Measurements from ENCODE around the gene AQP2.

Gene AQP2

GRCh38 chr12:49961111-49961922 lies 10.8 kb downstream of the AQP2 start, which contains the start of gene AQP5:
Gene AQP5 (plus strand): TSS chr12:49961872. CDS start chr12:49962018, 146 bp downstream.
- Mint-ChIP-seq H3K36me3 (ENCODE audit: low read depth) (no peaks in the 10 kb centered on the region), H3K9me3 (no peaks in the 10 kb centered on the region), H3K27ac (no peak within 1 kb of the TSS), H3K27me3 (ENCODE audit: low read depth) (peaks cover 77% of the 10 kb centered on the region), H3K4me1 (ENCODE audit: low read depth) (peaks cover 4% of the 10 kb centered on the region), H3K4me3 (peak within 1 kb of the TSS; percentile 9)
- no peak for DNase-seq (ENCODE audit: low spot score)

- Mint-ChIP-seq H3K36me3 (ENCODE audit: low read depth) (no peaks in the 10 kb centered on the region), H3K27me3 (ENCODE audit: low read depth) (peaks cover 71% of the 10 kb centered on the region), H3K4me1 (ENCODE audit: low read depth) (peaks cover 8% of the 10 kb centered on the region), H3K9me3 (no peaks in the 10 kb centered on the region), H3K4me3 (no peak overlapping the region), H3K27ac (no peak overlapping the region)
- DNase-seq (ENCODE audit: low spot score), result no peak
Measured at GRCh38 chr12:49961993-49962764, 11.6 kb downstream of the AQP2 start.

GRCh38 chr12:49962861-49963765 lies 12.6 kb downstream of the AQP2 start:
- Mint-ChIP-seq H3K27ac (no peak overlapping the region), H3K36me3 (ENCODE audit: low read depth) (no peaks in the 10 kb centered on the region), H3K4me3 (no peak overlapping the region), H3K27me3 (ENCODE audit: low read depth) (peaks cover 62% of the 10 kb centered on the region), H3K9me3 (no peaks in the 10 kb centered on the region), H3K4me1 (ENCODE audit: low read depth) (peaks cover 9% of the 10 kb centered on the region)
- DNase-seq (ENCODE audit: low spot score), result no peak

- Mint-ChIP-seq H3K4me3 (no peak overlapping the region), H3K27me3 (ENCODE audit: low read depth) (peaks cover 51% of the 10 kb centered on the region), H3K4me1 (ENCODE audit: low read depth) (peaks cover 9% of the 10 kb centered on the region), H3K36me3 (ENCODE audit: low read depth) (no peaks in the 10 kb centered on the region), H3K9me3 (no peaks in the 10 kb centered on the region), H3K27ac (no peak overlapping the region)
- no peak for DNase-seq (ENCODE audit: low spot score)
Measured at GRCh38 chr12:49963976-49964815, 13.7 kb downstream of the AQP2 start.

- Mint-ChIP-seq H3K36me3 (ENCODE audit: low read depth) (no peaks in the 10 kb centered on the region), H3K27me3 (ENCODE audit: low read depth) (peaks cover 42% of the 10 kb centered on the region), H3K9me3 (no peaks in the 10 kb centered on the region), H3K27ac (no peak overlapping the region), H3K4me1 (ENCODE audit: low read depth) (peaks cover 9% of the 10 kb centered on the region), H3K4me3 (no peak overlapping the region)
- no peak for DNase-seq (ENCODE audit: low spot score)
Measured at GRCh38 chr12:49964849-49965624, 14.5 kb downstream of the AQP2 start.

- no peaks in the 10 kb centered on the region for H3K9me3 Mint-ChIP-seq
- no peaks in the 10 kb centered on the region for H3K36me3 Mint-ChIP-seq (ENCODE audit: low read depth)
- DNase-seq (ENCODE audit: low spot score), result no peak
- no peak overlapping the region for H3K27ac Mint-ChIP-seq
- peaks cover 34% of the 10 kb centered on the region for H3K27me3 Mint-ChIP-seq (ENCODE audit: low read depth)
- no peak overlapping the region for H3K4me3 Mint-ChIP-seq
- H3K4me1 Mint-ChIP-seq (ENCODE audit: low read depth), result peaks cover 5% of the 10 kb centered on the region
Measured at GRCh38 chr12:49965836-49966235, 15.3 kb downstream of the AQP2 start.

GRCh38 chr12:49966511-49967041 lies 16.0 kb downstream of the AQP2 start:
- Mint-ChIP-seq H3K27ac (no peak overlapping the region), H3K36me3 (ENCODE audit: low read depth) (no peaks in the 10 kb centered on the region), H3K27me3 (ENCODE audit: low read depth) (peaks cover 34% of the 10 kb centered on the region), H3K4me1 (ENCODE audit: low read depth) (peaks cover 5% of the 10 kb centered on the region), H3K9me3 (no peaks in the 10 kb centered on the region), H3K4me3 (peak overlapping the region; percentile 18)
- no peak for DNase-seq (ENCODE audit: low spot score)

- H3K4me3 Mint-ChIP-seq, result peak overlapping the region; percentile 72
- H3K27me3 Mint-ChIP-seq (ENCODE audit: low read depth), result peaks cover 31% of the 10 kb centered on the region
- H3K9me3 Mint-ChIP-seq, result no peaks in the 10 kb centered on the region
- peak overlapping the region; percentile 17 for H3K27ac Mint-ChIP-seq
- peak; percentile 87 for DNase-seq (ENCODE audit: low spot score)
- H3K36me3 Mint-ChIP-seq (ENCODE audit: low read depth), result no peaks in the 10 kb centered on the region
- H3K4me1 Mint-ChIP-seq (ENCODE audit: low read depth), result peaks cover 5% of the 10 kb centered on the region
Measured at GRCh38 chr12:49967042-49967776, 16.7 kb downstream of the AQP2 start.

GRCh38 chr12:49967777-49968250 lies 17.3 kb downstream of the AQP2 start:
- Mint-ChIP-seq H3K27ac (no peak overlapping the region), H3K4me1 (ENCODE audit: low read depth) (peaks cover 5% of the 10 kb centered on the region), H3K36me3 (ENCODE audit: low read depth) (no peaks in the 10 kb centered on the region), H3K9me3 (no peaks in the 10 kb centered on the region), H3K4me3 (peak overlapping the region; percentile 72), H3K27me3 (ENCODE audit: low read depth) (peaks cover 25% of the 10 kb centered on the region)
- DNase-seq (ENCODE audit: low spot score), result no peak

GRCh38 chr12:49968471-49968870 lies 17.9 kb downstream of the AQP2 start:
- Mint-ChIP-seq H3K4me3 (no peak overlapping the region), H3K4me1 (ENCODE audit: low read depth) (peaks cover 5% of the 10 kb centered on the region)

GRCh38 chr12:49969027-49969426 lies 18.5 kb downstream of the AQP2 start:
- H3K9me3 Mint-ChIP-seq, result no peaks in the 10 kb centered on the region
- no peaks in the 10 kb centered on the region for H3K36me3 Mint-ChIP-seq (ENCODE audit: low read depth)
- H3K4me1 Mint-ChIP-seq (ENCODE audit: low read depth), result peaks cover 5% of the 10 kb centered on the region
- no peak for DNase-seq (ENCODE audit: low spot score)
- no peak overlapping the region for H3K4me3 Mint-ChIP-seq
- H3K27ac Mint-ChIP-seq, result no peak overlapping the region
- H3K27me3 Mint-ChIP-seq (ENCODE audit: low read depth), result peaks cover 12% of the 10 kb centered on the region

More at GRCh38 chr12:49968471-49968870, 17.9 kb downstream of the AQP2 start:
- no peaks in the 10 kb centered on the region for H3K36me3 Mint-ChIP-seq (ENCODE audit: low read depth)
- H3K27me3 Mint-ChIP-seq (ENCODE audit: low read depth), result peaks cover 18% of the 10 kb centered on the region
- no peaks in the 10 kb centered on the region for H3K9me3 Mint-ChIP-seq
- no peak overlapping the region for H3K27ac Mint-ChIP-seq
- DNase-seq (ENCODE audit: low spot score), result no peak

Data from T-helper 2 cell treated with Interferon-gamma antibody and Interleukin-4, amounts not matched to agents 5 μg/mL and 100 μg/mL, for 36 hours (primary cell).